GM21737 (cell line): ENCODE measurements around the gene STK26.
A peak's percentile ranks its signal among the peaks of the same experiment; 100 is the strongest.
"Not testable (repeated sequence)": the region's sequence is repeated elsewhere in the genome, so short reads cannot be mapped to it uniquely, and the experiment has no call there.

ENCODE experiments used
- ATAC-seq: cut with Tn5 transposase; IDR thresholded peaks from one replicate; pipeline ENCODE4 v1.9.1; 2021; ENCODE audit warnings: mild to moderate bottlenecking, moderate library complexity; ENCODE audit not compliant: unreplicated experiment

The STK26 gene

GRCh38 chrX:132092439-132093065, 69.5 kb downstream of the STK26 start:
- ATAC-seq, result peak; percentile 72

GRCh38 chrX:132093239-132093860, 70.2 kb downstream of the STK26 start:
- no peak for ATAC-seq

GRCh38 chrX:132094164-132094563, 71.1 kb downstream of the STK26 start:
- ATAC-seq, result no peak

- ATAC-seq, result not testable (repeated sequence)
Observed at GRCh38 chrX:132098704-132099103, 75.6 kb downstream of the STK26 start.

- no peak for ATAC-seq
Observed at GRCh38 chrX:132101206-132101605, 78.1 kb downstream of the STK26 start.

GRCh38 chrX:132101799-132102198, 78.7 kb downstream of the STK26 start:
- no peak for ATAC-seq

- no peak for ATAC-seq
Observed at GRCh38 chrX:132107291-132107690, 84.2 kb downstream of the STK26 start.

GRCh38 chrX:132114607-132115006, 91.5 kb downstream of the STK26 start:
- no peak for ATAC-seq

GRCh38 chrX:132115792-132116191, 92.7 kb downstream of the STK26 start:
- ATAC-seq, result no peak

- ATAC-seq, result no peak
Observed at GRCh38 chrX:132118358-132118757, 95.3 kb downstream of the STK26 start.

GRCh38 chrX:132119283-132119682, 96.2 kb downstream of the STK26 start:
- no peak for ATAC-seq

GRCh38 chrX:132119821-132120515, 96.9 kb downstream of the STK26 start:
- ATAC-seq, result no peak

GRCh38 chrX:132120913-132121312, 97.8 kb downstream of the STK26 start:
- ATAC-seq, result no peak
